HUES48 (cell line): ENCODE data around the gene SLC35F3.

ENCODE experiments used
- H3K27ac ChIP-seq: one replicate; pipeline ENCODE4 v1.7.0; 2013; ENCODE audit warnings: low read depth, low read length, inconsistent platforms
- H3K27me3 ChIP-seq: 2 replicates; pipeline ENCODE4 v1.6.1; 2013; ENCODE audit warnings: mild to moderate bottlenecking, low read length; ENCODE audit not compliant: control insufficient read depth, insufficient read depth
- H3K36me3 ChIP-seq: 2 replicates; pipeline ENCODE4 v1.6.1; 2013; ENCODE audit warnings: low read length; ENCODE audit not compliant: control insufficient read depth, insufficient read depth
- H3K4me1 ChIP-seq: 2 replicates; pipeline ENCODE4 v1.6.1; 2013; ENCODE audit warnings: mild to moderate bottlenecking, low read length; ENCODE audit not compliant: control insufficient read depth, insufficient read depth
- H3K4me3 ChIP-seq: 2 replicates; pipeline ENCODE4 v1.5.1; 2013; ENCODE audit warnings: mild to moderate bottlenecking, low read depth, low read length
- H3K9ac ChIP-seq: 2 replicates; pipeline ENCODE4 v1.6.1; 2013; ENCODE audit warnings: mild to moderate bottlenecking, low read depth, low read length, moderate library complexity
- H3K9me3 ChIP-seq: 2 replicates; pipeline ENCODE4 v1.6.1; 2013; ENCODE audit warnings: low read length; ENCODE audit not compliant: control insufficient read depth, insufficient read depth

Gene SLC35F3

DNA sequence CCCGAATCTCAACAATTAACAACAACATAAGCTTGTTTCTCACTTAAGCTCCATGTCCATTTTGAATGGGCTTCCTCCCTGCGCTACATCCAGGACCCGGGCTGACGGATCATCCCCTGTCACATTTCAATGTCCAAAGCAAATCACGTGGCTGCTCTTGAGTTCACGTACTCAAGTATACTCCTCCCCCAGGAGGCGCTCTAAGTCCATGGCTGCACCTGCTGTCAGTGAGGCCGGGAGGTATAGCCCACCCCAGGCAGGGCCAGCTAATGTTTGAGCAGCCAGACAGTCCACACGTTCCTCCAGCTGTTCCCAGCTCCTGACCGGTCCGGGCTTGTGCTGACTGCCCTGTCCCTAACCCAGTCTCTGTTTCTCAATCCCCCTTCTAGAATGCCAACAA lies 220.8 kb downstream of the SLC35F3 start:
- no peak overlapping the region for H3K4me3 ChIP-seq
- H3K36me3 ChIP-seq = no peaks in the 10 kb centered on the region
- no peaks in the 10 kb centered on the region for H3K4me1 ChIP-seq
- H3K27me3 ChIP-seq = peaks cover 2% of the 10 kb centered on the region; the same call in 1 of the 2 replicates
- H3K9me3 ChIP-seq = no peaks in the 10 kb centered on the region
- H3K9ac ChIP-seq = no peak overlapping the region
- no peak overlapping the region for H3K27ac ChIP-seq

DNA sequence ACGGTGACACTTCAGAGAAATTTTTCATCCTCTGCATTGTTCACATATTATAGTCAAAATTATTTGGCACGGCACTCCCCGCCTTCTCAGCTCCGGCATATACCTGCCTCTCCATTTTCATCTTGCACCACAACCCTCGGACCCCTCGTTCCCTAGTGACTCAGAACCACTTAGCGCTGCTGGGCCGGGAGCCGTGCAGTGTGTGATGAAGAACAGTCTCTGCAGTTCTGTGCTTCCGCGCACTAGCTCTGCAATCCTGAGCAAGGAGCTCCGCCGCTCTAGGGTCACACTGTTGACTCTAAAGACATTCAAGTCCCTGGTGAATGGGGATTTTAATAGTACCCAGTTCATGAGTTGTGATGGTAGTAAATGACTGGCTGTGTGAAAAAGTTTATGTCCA lies 221.2 kb downstream of the SLC35F3 start:
- no peak overlapping the region for H3K4me3 ChIP-seq
- H3K27me3 ChIP-seq = peaks cover 2% of the 10 kb centered on the region; the same call in 1 of the 2 replicates
- H3K36me3 ChIP-seq = no peaks in the 10 kb centered on the region
- H3K9ac ChIP-seq = no peak overlapping the region
- H3K27ac ChIP-seq = no peak overlapping the region
- no peaks in the 10 kb centered on the region for H3K9me3 ChIP-seq
- H3K4me1 ChIP-seq = no peaks in the 10 kb centered on the region

DNA sequence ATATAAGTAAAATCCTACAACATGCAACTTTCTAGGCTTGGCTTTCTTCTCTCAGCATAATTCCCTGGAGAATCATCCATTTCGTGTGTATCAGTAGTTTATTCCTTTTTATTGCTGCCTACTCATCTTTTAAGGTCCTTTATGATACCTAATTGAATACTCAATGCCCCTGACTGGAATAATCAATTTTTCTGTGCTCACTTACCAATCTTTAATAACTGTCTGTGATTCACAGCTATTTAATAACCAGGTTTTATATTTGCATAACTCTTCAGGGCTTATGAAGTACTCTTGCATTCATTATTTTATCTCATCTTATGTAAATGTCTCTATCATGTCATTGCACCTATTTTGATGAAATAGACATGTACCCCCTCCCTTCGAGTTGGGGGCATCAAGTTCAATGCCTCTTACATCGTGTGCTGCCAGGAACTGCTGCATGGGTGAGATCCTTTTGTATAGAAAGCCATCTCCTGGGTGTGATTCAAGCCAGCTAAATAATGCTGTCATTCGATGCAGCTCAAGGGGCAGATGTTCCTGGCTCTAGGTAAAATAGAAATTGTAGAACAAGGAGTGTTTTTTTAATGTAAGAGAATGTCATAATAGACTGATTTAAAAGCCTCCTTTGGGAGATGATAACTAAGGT lies 222.7 kb downstream of the SLC35F3 start:
- Histone ChIP-seq H3K4me1 (no peaks in the 10 kb centered on the region), H3K9me3 (no peaks in the 10 kb centered on the region), H3K27ac (no peak overlapping the region), H3K4me3 (no peak overlapping the region), H3K36me3 (no peaks in the 10 kb centered on the region), H3K9ac (no peak overlapping the region), H3K27me3 (peaks cover 2% of the 10 kb centered on the region; the same call in 1 of the 2 replicates)

DNA sequence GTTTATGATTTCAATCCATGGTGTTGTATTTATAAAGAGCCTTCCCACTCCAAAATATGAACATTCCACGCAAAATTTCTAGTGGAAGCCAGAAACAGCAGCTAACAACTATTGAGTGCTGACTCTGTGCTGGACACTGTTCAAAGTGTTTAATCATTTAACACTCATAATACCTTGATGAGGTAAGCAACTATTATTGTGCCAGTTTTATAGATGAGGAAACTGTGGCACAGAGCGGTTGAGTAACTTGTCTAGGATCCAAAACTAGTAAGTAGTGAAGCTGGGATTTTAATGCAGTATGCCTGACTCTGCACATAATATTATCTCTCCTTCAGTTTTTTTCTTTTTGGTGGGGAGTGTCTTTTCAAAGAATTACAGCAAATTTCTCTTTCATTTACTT lies 228.3 kb downstream of the SLC35F3 start:
- no peak overlapping the region for H3K27ac ChIP-seq
- no peak overlapping the region for H3K4me3 ChIP-seq
- no peaks in the 10 kb centered on the region for H3K4me1 ChIP-seq
- H3K9ac ChIP-seq = no peak overlapping the region
- no peaks in the 10 kb centered on the region for H3K9me3 ChIP-seq
- no peaks in the 10 kb centered on the region for H3K27me3 ChIP-seq
- no peaks in the 10 kb centered on the region for H3K36me3 ChIP-seq

DNA sequence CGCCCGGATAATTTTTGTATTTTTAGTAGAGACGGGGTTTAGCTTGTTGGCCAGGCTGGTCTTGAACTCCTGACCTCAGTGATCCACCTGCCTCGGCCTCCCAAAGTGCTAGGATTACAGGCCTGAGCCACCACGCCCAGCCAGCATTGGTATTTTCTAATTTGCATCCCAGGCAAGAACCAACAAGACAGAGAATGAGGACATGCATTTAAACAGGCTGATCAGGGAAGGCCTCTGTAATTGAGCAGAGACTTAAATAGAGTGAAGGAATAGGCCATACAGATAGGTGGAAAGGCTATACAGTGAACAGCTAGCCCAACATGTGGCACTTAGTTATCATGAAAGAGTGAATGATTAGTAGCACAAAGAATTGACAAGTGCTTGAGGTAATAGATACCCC lies 230.4 kb downstream of the SLC35F3 start:
- Histone ChIP-seq H3K4me3 (no peak overlapping the region), H3K36me3 (no peaks in the 10 kb centered on the region), H3K4me1 (no peaks in the 10 kb centered on the region), H3K27me3 (no peaks in the 10 kb centered on the region), H3K27ac (no peak overlapping the region), H3K9ac (no peak overlapping the region), H3K9me3 (no peaks in the 10 kb centered on the region)

DNA sequence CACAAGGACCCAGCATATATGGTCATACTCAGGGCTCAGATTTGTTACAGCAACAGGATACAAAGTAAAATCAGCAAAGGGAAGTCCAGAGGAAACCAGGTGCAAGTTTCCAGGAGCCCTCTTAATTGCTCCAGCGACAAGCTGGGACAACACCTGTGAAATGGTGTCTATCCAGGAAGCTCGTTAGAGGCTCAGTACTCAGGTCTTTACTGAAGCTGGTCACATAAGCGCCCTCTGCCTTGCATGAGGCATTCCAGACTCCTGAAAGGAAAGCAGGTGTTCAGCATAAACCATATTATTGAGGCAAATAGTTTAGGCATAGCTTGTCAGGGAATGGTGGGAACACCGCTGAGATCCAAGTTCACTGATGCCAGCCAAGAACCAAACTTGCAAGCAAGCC lies 231.0 kb downstream of the SLC35F3 start:
- Histone ChIP-seq H3K36me3 (no peaks in the 10 kb centered on the region), H3K27ac (no peak overlapping the region), H3K4me1 (no peaks in the 10 kb centered on the region), H3K9me3 (no peaks in the 10 kb centered on the region), H3K27me3 (no peaks in the 10 kb centered on the region), H3K9ac (no peak overlapping the region), H3K4me3 (no peak overlapping the region)

DNA sequence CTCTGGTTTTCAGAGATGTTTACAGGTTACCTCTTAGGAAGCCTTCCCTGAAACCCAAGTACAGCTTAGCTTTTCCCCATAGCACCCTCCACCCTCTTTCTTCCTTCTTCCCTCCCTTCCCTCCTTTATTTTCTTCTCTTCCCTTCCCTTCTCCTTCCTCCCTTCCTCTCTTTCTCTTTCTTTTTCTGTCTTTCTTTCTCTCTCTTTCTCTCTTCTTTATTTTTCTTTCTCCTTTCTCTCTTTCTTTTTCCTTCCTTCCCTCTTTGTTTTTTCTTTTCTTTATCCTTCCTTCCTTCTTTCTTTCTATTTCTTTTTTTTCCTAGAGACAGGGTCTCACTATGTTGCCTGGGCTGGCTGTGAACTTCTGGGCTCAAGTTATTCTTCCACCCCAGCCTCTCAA lies 231.6 kb downstream of the SLC35F3 start:
- Histone ChIP-seq H3K27me3 (no peaks in the 10 kb centered on the region), H3K4me1 (no peaks in the 10 kb centered on the region), H3K4me3 (no peak overlapping the region), H3K27ac (no peak overlapping the region), H3K9me3 (no peaks in the 10 kb centered on the region), H3K36me3 (no peaks in the 10 kb centered on the region), H3K9ac (no peak overlapping the region)

DNA sequence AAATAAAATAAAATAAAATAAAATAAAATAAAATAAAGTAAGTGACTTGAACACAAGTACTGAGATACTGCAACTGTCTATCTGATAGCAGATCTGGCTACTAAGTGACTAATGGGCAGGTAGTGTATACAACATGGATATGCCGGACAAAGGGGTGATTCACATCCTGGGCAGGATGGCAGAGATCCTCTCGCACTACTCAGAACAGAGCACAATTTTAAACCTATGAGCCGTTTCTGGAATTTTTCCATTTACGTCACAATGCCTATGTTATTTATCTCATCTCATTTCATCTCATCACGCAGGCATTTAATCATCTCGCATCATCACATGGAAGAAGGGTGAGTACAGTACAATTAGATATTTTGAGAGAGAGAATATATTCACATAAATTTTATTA lies 235.5 kb downstream of the SLC35F3 start:
- no peak overlapping the region for H3K4me3 ChIP-seq
- no peak overlapping the region for H3K9ac ChIP-seq
- H3K36me3 ChIP-seq = no peaks in the 10 kb centered on the region
- H3K4me1 ChIP-seq = no peaks in the 10 kb centered on the region
- H3K27ac ChIP-seq = no peak overlapping the region
- H3K9me3 ChIP-seq = no peaks in the 10 kb centered on the region
- no peaks in the 10 kb centered on the region for H3K27me3 ChIP-seq

DNA sequence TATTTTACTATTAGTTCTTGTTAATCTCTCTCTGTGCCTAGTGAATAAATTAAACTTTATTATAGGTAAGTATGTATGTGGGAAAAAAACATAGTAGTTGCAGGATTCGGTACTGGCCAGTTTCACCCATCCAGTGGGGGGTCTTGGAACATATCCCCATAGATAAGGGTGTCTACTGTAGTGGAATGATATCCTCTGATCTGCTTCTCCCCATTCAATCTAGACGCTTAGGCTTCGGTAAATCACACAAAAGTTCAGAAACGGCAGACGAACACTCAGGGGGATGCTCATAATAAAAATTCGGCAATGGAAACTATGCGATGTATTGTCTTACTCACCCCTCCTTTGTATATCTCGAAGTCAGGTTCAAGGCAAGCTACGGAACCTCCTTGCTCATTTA lies 235.9 kb downstream of the SLC35F3 start:
- no peaks in the 10 kb centered on the region for H3K27me3 ChIP-seq
- no peak overlapping the region for H3K9ac ChIP-seq
- H3K4me3 ChIP-seq = no peak overlapping the region
- H3K36me3 ChIP-seq = no peaks in the 10 kb centered on the region
- no peaks in the 10 kb centered on the region for H3K9me3 ChIP-seq
- no peak overlapping the region for H3K27ac ChIP-seq
- H3K4me1 ChIP-seq = no peaks in the 10 kb centered on the region

DNA sequence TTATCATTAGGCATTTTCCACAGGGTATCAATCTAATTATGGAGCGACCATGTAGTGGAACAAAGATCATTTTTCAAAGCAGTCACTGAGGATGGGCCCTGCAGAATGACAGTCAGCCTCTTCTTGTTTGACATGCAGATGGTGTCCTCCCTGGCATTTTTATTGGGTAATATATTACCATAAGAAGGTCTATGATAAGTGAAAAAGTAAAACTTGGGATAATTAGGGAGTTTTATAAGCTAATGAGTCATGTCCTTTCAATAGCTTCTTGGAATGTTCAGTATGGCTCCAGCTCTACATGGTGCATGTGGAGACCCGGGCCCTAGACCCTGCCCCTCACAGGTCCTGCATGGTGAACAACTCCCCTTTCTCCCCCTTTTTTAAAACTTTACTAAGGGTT lies 236.5 kb downstream of the SLC35F3 start:
- Histone ChIP-seq H3K27me3 (no peaks in the 10 kb centered on the region), H3K9ac (no peak overlapping the region), H3K4me1 (no peaks in the 10 kb centered on the region), H3K36me3 (no peaks in the 10 kb centered on the region), H3K4me3 (no peak overlapping the region), H3K9me3 (no peaks in the 10 kb centered on the region), H3K27ac (no peak overlapping the region)

DNA sequence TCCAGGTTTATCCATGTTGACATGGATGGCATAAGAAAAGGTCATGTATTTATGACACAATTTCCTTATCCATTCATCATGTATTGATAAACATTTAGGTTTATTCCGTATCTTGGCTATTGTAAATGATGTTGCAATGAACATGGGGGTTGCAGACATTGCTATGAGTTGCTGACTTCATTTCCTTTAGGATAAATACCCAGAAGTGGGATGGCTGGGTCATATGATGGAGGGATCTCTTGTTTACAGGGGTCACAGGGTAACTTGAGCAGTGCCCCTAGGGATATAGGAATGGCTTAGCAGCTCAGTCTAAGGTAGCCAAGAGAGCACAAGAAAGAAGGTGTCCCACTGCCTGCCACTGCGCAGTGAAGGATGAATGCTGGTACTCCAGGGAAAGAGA lies 239.2 kb downstream of the SLC35F3 start:
- Histone ChIP-seq H3K4me3 (no peak overlapping the region), H3K9ac (no peak overlapping the region), H3K4me1 (no peaks in the 10 kb centered on the region), H3K27me3 (no peaks in the 10 kb centered on the region), H3K36me3 (no peaks in the 10 kb centered on the region), H3K9me3 (no peaks in the 10 kb centered on the region), H3K27ac (no peak overlapping the region)

DNA sequence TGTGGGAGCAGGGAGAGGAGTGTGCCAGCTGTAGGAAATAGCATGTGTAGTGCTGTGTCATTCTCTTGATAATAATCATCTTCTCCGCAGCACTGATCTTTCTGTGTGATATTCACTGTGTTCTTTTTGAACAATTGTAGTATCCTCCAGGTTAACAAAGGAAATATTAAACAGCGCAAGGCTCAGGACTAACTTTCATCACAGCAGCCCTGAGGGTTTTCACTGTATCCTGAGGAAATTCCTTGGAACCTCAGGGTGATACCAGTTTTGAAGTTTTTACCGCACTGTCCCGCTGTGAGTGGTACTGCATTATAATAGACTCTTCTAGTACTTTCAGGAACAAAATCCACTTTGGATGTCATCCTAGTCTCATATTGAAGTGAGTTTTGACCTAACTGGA lies 240.4 kb downstream of the SLC35F3 start:
- H3K36me3 ChIP-seq = no peaks in the 10 kb centered on the region
- no peaks in the 10 kb centered on the region for H3K27me3 ChIP-seq
- no peaks in the 10 kb centered on the region for H3K9me3 ChIP-seq
- H3K4me1 ChIP-seq = no peaks in the 10 kb centered on the region
- H3K27ac ChIP-seq = no peak overlapping the region
- H3K9ac ChIP-seq = no peak overlapping the region
- no peak overlapping the region for H3K4me3 ChIP-seq
